Measurements from ENCODE around the gene POLN. TPM values are rescaled to one million over a fixed set of nuclear protein-coding genes. Genes with fewer than 3 reads are reported as not detected.
A peak's percentile ranks its signal among the peaks of the same experiment; 100 is the strongest.

POLN gene
- total RNA-seq, 2 donors from 2014 or later, result 1.3 to 2.8 TPM

GRCh38 chr4:2247128-2248043 lies 5.5 kb upstream of the POLN start:
- peak; percentile 51 for DNase-seq (ENCODE audit: low spot score)
- peaks cover 0 to 30% of the 10 kb centered on the region in 2 donors for H3K4me1 ChIP-seq
- peaks cover 33% of the 10 kb centered on the region for H3K36me3 ChIP-seq
- no peaks in the 10 kb centered on the region for H3K27me3 ChIP-seq
- H3K9me3 ChIP-seq, result no peaks in the 10 kb centered on the region
- no peak overlapping the region for H3K27ac ChIP-seq
- H3K4me3 ChIP-seq, result no peak overlapping the region
- TF ChIP-seq, protein P1, sequence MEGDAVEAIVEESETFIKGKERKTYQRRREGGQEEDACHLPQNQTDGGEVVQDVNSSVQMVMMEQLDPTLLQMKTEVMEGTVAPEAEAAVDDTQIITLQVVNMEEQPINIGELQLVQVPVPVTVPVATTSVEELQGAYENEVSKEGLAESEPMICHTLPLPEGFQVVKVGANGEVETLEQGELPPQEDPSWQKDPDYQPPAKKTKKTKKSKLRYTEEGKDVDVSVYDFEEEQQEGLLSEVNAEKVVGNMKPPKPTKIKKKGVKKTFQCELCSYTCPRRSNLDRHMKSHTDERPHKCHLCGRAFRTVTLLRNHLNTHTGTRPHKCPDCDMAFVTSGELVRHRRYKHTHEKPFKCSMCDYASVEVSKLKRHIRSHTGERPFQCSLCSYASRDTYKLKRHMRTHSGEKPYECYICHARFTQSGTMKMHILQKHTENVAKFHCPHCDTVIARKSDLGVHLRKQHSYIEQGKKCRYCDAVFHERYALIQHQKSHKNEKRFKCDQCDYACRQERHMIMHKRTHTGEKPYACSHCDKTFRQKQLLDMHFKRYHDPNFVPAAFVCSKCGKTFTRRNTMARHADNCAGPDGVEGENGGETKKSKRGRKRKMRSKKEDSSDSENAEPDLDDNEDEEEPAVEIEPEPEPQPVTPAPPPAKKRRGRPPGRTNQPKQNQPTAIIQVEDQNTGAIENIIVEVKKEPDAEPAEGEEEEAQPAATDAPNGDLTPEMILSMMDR (IDR thresholded peaks at IDR 0.05), result no peak

GRCh38 chr4:2246384-2247127 lies 4.6 kb upstream of the POLN start:
- no peak overlapping the region for H3K4me3 ChIP-seq
- no peaks in the 10 kb centered on the region for H3K27me3 ChIP-seq
- H3K27ac ChIP-seq, result no peak overlapping the region
- TF ChIP-seq, protein P1 (IDR thresholded peaks at IDR 0.05), result no peak
- no peaks in the 10 kb centered on the region for H3K9me3 ChIP-seq
- H3K36me3 ChIP-seq, result peaks cover 24% of the 10 kb centered on the region
- H3K4me1 ChIP-seq, result peaks cover 0 to 33% of the 10 kb centered on the region in 2 donors
- peak; percentile 43 for DNase-seq (ENCODE audit: low spot score)

DNA sequence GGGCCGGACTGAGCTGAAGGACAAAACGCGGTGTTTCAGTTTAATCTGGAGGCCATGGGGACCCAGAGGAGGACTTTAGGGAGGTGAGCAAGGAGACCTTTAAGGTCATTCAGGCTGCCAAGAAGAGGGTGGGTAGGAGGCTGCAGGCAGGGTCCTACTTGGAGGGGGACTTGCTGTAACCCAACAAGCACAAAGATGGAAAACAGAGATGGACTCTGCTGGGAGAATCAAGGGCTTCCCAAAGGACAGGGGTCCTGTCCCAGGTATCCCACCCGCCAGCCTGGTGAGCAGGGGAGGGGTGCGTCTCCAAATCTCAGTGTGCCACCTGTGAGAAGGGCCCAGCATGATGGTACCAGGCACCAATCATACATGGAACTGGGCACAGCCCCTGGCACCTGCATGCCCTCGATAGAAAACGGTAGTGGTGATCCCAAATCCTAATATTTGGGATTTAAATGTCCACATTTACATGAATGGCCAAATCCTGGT lies 3.9 kb upstream of the POLN start:
- H3K36me3 ChIP-seq, result peaks cover 17% of the 10 kb centered on the region
- H3K27ac ChIP-seq, result peak overlapping the region; percentile 23 to 40
- TF ChIP-seq, protein P1 (IDR thresholded peaks at IDR 0.05), result no peak
- H3K4me1 ChIP-seq, result peaks cover 0 to 38% of the 10 kb centered on the region in 2 donors
- no peaks in the 10 kb centered on the region for H3K9me3 ChIP-seq
- no peak overlapping the region for H3K4me3 ChIP-seq
- peak; percentile 46 for DNase-seq (ENCODE audit: low spot score)
- no peaks in the 10 kb centered on the region for H3K27me3 ChIP-seq

- TF ChIP-seq, protein P1 (IDR thresholded peaks at IDR 0.05), result no peak
- H3K36me3 ChIP-seq, result peaks cover 11% of the 10 kb centered on the region
- H3K4me3 ChIP-seq, result no peak overlapping the region
- peak overlapping the region; percentile 23 to 40 for H3K27ac ChIP-seq
- H3K27me3 ChIP-seq, result no peaks in the 10 kb centered on the region
- H3K9me3 ChIP-seq, result no peaks in the 10 kb centered on the region
- H3K4me1 ChIP-seq, result peaks cover 0 to 44% of the 10 kb centered on the region in 2 donors
- DNase-seq (ENCODE audit: low spot score), result peak; percentile 58
Measured at GRCh38 chr4:2245057-2245786, 3.3 kb upstream of the POLN start.

DNA sequence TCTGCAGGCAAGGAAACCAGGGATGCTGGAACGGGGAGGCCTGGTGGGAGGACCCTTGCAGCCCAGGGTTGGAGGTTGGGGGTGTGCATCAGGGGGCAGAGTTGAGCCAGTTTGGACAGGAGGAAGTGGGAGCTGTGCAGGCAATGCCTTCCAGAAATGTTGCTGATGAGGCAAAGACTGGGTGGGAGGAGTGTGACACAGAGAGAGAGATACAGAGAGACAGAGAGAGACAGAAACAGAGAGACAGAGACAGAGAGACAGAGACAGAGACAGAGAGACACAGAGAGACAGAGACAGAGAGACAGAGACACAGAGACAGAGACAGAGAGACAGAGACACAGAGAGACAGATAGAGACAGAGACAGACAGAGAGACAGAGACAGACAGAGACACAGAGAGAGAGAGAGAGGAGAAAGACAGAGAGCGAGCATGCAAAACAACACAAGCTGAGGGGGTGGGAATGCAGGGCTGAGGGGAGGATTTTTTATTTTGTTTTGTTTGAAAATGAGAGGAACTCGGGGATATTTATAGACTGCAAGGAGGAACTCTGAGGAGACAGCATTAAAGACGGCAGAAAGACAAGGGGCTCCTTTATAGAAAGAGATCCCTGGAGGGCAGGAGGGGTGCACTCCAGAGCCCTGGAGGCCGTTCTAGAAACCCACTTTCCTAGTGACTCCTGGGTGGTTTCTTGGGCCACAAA lies 1.9 kb upstream of the POLN start:
- Histone ChIP-seq H3K36me3 (no peaks in the 10 kb centered on the region), H3K27me3 (no peaks in the 10 kb centered on the region), H3K27ac (peak overlapping the region in 1 of 2 donors; percentile 41), H3K4me3 (no peak overlapping the region), H3K4me1 (peaks cover 0 to 56% of the 10 kb centered on the region in 2 donors), H3K9me3 (no peaks in the 10 kb centered on the region)
- DNase-seq (ENCODE audit: low spot score), result peak; percentile 61
- TF ChIP-seq, protein P1 (IDR thresholded peaks at IDR 0.05), result peak in 1 of 2 donors; percentile 53
